Endothelial cell of umbilical vein (primary cell): Measurements from ENCODE around the gene ZNF222. TPM values are rescaled to one million over a fixed set of nuclear protein-coding genes. Genes with fewer than 3 reads are reported as not detected.

Source experiments
- BruUV-seq: library from RNA; stranded (reverse); fragments of 400-500 nt; replicated peaks from 2 replicates; lab custom pipeline; 2021; lab: Mats Ljungman, UMichigan
- CTCF ChIA-PET: fragments of 300-600, 350-600 bp; sonication (Branson Sonifier 250); formaldehyde crosslinking; loops from one replicate; lab custom pipeline; 2021; ENCODE audit warnings: antibody characterized with exemption, inconsistent platforms; lab: Charles Lee
- POLR2A ChIA-PET: fragments of 300-600, 350-600 bp; sonication (Branson Sonifier 250); formaldehyde crosslinking; loops from one replicate; lab custom pipeline; 2021; ENCODE audit warnings: antibody characterized with exemption, inconsistent platforms; lab: Charles Lee
- DNase-seq: peaks from one replicate; pipeline ENCODE4 v3.0.0-alpha.2; 2011; ENCODE audit warnings: low read depth, low spot score
- FAIRE-seq: peaks from 2 replicates; lab custom pipeline; 2011; peaks lifted over from hg19 to GRCh38; lab: Jason Lieb, UNC
- H2AFZ ChIP-seq: 2 replicates; pipeline ENCODE4 v1.6.0; 2012; ENCODE audit warnings: low read depth, low read length, control low read depth, inconsistent platforms
- H3K27ac ChIP-seq: 2 replicates; pipeline ENCODE4 v1.5.1; 2011; ENCODE audit warnings: low read depth, mild to moderate bottlenecking, control low read depth, low read length, moderate library complexity; ENCODE audit not compliant: insufficient read depth
- H3K27me3 ChIP-seq, 2 experiments: 2 replicates each; pipeline versions ENCODE4 v1.6.0 to v1.6.1; 2011; ENCODE audit warnings: low read length in 2 of 2, mixed read lengths in 1 of 2; ENCODE audit not compliant: control insufficient read depth in 2 of 2, insufficient read depth in 2 of 2
- H3K36me3 ChIP-seq, 2 experiments: 2 replicates in 1 of 2; 3 replicates in 1 of 2; pipeline ENCODE4 v1.5.1; 2011; ENCODE audit warnings: low read length in 2 of 2, mild to moderate bottlenecking in 1 of 2, moderate library complexity in 1 of 2; ENCODE audit not compliant: control insufficient read depth in 2 of 2, insufficient read depth in 2 of 2; ENCODE audit errors: extremely low read depth in 1 of 2
- H3K4me1 ChIP-seq: 3 replicates; pipeline ENCODE4 v1.5.1; 2011; ENCODE audit warnings: mild to moderate bottlenecking, low read length; ENCODE audit not compliant: control insufficient read depth, insufficient read depth; ENCODE audit errors: extremely low read depth
- H3K4me2 ChIP-seq: 2 replicates; pipeline ENCODE4 v1.6.1; 2011; ENCODE audit warnings: low read length, control low read depth, mixed read lengths; ENCODE audit not compliant: insufficient read depth
- H3K4me3 ChIP-seq, 3 experiments: fragments of 200-600 bp in 1 of 3; sonication (generic), shearing (Covaris generic) in 1 of 3; replicated peaks in 1 of 3; 2 replicates each; pipeline ENCODE4 v1.5.1; 2011 to 2016; ENCODE audit warnings: control low read depth in 3 of 3, low read length in 3 of 3, mild to moderate bottlenecking in 2 of 3, inconsistent platforms in 1 of 3, low read depth in 1 of 3, moderate library complexity in 1 of 3; ENCODE audit not compliant: insufficient read depth in 1 of 3
- H3K79me2 ChIP-seq: 2 replicates; pipeline ENCODE4 v1.6.0; 2012; ENCODE audit warnings: low read length, inconsistent platforms; ENCODE audit not compliant: control insufficient read depth, insufficient read depth
- H3K9ac ChIP-seq: replicated peaks from 2 replicates; pipeline ENCODE3; 2011; ENCODE audit warnings: low read length, control low read depth; ENCODE audit not compliant: insufficient read depth; ENCODE audit errors: extremely low read depth
- H3K9me1 ChIP-seq: replicated peaks from 3 replicates; pipeline ENCODE4 v1.6.0; 2011; ENCODE audit warnings: mild to moderate bottlenecking, low read length; ENCODE audit not compliant: control insufficient read depth, insufficient read depth; ENCODE audit errors: extremely low read depth
- H3K9me3 ChIP-seq: replicated peaks from 2 replicates; pipeline ENCODE4 v1.5.1; 2012; ENCODE audit warnings: low read length, inconsistent platforms; ENCODE audit not compliant: control insufficient read depth, insufficient read depth
- H4K20me1 ChIP-seq: replicated peaks from 2 replicates; pipeline ENCODE3; 2011; ENCODE audit warnings: mild to moderate bottlenecking, low read length; ENCODE audit not compliant: control insufficient read depth, insufficient read depth; ENCODE audit errors: extremely low read depth
- EZH2 ChIP-seq: IDR thresholded peaks from 2 replicates; pipeline ENCODE4 v1.6.1; 2012; ENCODE audit warnings: borderline replicate concordance, low read depth, mild to moderate bottlenecking, moderate library complexity, low read length, inconsistent platforms; ENCODE audit not compliant: severe bottlenecking
- FOS ChIP-seq: IDR thresholded peaks from 2 replicates; pipeline ENCODE4 v1.6.1; 2011; ENCODE audit warnings: mild to moderate bottlenecking, low read length, moderate library complexity, borderline replicate concordance; ENCODE audit not compliant: insufficient read depth
- GATA2 ChIP-seq: IDR thresholded peaks from 2 replicates; pipeline ENCODE4 v1.7.0; 2011; ENCODE audit warnings: low read depth, mild to moderate bottlenecking, moderate library complexity, mixed read lengths, low read length; ENCODE audit not compliant: insufficient read length, insufficient read depth
- JUN ChIP-seq: IDR thresholded peaks from 2 replicates; pipeline ENCODE4 v1.6.1; 2011; ENCODE audit warnings: borderline replicate concordance, low read depth; ENCODE audit not compliant: insufficient read length, insufficient read depth
- MYC ChIP-seq: IDR thresholded peaks from one replicate; pipeline ENCODE4 v1.6.1; 2011; ENCODE audit warnings: mild to moderate bottlenecking, low read depth, low read length
- POLR2A ChIP-seq: IDR thresholded peaks from 2 replicates; pipeline ENCODE4 v1.6.1; 2012; ENCODE audit warnings: low read depth, mild to moderate bottlenecking, control low read depth, low read length
- POLR2AphosphoS5 ChIP-seq: IDR thresholded peaks from 2 replicates; pipeline ENCODE4 v1.6.1; 2012; ENCODE audit warnings: low read depth, mild to moderate bottlenecking, control low read depth, low read length, moderate library complexity; ENCODE audit not compliant: insufficient read depth
- dilution Hi-C: fragments of 300-500 bp; cut with MboI; formaldehyde crosslinking; loops from one replicate; pipeline ENCODE4 v1.15.0; 2019; ENCODE audit warnings: low sequenced_read_pairs; ENCODE audit not compliant: extremely low pct_ligation_motif_present
- intact Hi-C: fragments of 100-400 bp; cut with micrococcal nuclease; formaldehyde crosslinking; loops from one replicate; pipeline ENCODE4 v1.10.0; 2022
- polyA plus RNA-seq, 4 experiments: library from polyadenylated mRNA; depleted of rRNA in 3 of 4; stranded (reverse) in 3 of 4; unstranded in 1 of 4; fragments of >200 nt; gene quantifications; 2 replicates each; pipeline versions ENCODE4 v1.2.1 to v1.2.3, GENCODE V29; 2011 to 2012; ENCODE audit warnings: missing spikeins in 1 of 4
- total RNA-seq: library from RNA; stranded (reverse); gene quantifications from 2 replicates; pipeline ENCODE4 v1.2.3, GENCODE V29; 2021
- TF ChIP-seq, protein P1 (sequence below), 2 donors: IDR thresholded peaks; 1 replicate in 1 of 2; 2 replicates in 1 of 2; pipeline ENCODE4 v1.5.1; 2011; ENCODE audit warnings: low read length in 2 of 2, mild to moderate bottlenecking in 2 of 2, moderate library complexity in 2 of 2, control low read depth in 1 of 2, inconsistent platforms in 1 of 2, low read depth in 1 of 2; ENCODE audit not compliant: insufficient read depth in 1 of 2; ENCODE audit errors: extremely low read depth in 1 of 2
- TF ChIP-seq, protein P2 (sequence below): IDR thresholded peaks from 2 replicates; pipeline ENCODE4 v1.6.1; 2011; ENCODE audit not compliant: insufficient read depth, insufficient read length

ZNF222 gene
- total and polyA plus RNA-seq, 2 donors (not counting 3 experiments of a cell fraction or from before 2014, with no cell fraction given): 2.2 to 5.2 TPM

DNA sequence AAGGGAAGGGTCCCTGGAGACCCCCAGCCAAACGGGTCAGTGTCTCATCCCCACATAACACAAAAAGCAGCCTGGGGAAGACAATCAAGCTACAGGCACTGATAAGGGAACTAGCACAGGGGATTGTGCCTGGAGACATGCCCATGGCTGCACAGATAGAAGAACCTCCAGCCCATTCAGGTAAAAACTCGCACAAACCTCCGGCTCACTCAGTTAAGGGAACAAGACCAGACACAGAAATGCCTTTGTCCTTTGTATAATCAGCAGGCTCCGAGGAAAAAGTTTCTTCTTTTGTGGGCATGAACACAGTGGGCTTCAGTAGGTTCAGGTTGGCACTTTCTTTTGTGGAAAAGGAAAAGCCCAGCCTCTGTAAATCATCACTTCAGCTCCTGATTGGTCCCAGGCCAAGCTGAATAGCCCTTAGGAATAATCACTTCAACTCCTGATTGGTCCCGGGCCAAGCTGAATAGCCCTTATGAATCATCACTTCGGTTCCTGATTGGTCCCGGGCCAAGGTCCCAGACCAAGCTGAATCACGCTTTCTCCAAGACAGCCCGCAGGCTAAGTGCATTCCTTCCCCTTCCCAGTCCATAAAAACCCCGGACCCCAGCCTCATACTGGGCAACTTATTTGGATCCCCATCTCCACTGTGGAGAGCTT is 27.4 kb upstream of the ZNF222 start:
- Histone ChIP-seq H3K36me3 (peaks cover 0 to under 1% of the 10 kb centered on the region in 2 experiments), H2AFZ (no peak overlapping the region), H4K20me1 (no peaks in the 10 kb centered on the region), H3K79me2 (no peaks in the 10 kb centered on the region), H3K9me3 (no peaks in the 10 kb centered on the region), H3K27ac (no peak overlapping the region), H3K4me2 (no peak overlapping the region), H3K4me3 (no peak overlapping the region), H3K4me1 (peaks cover 6% of the 10 kb centered on the region), H3K9me1 (no peaks in the 10 kb centered on the region), H3K9ac (no peak overlapping the region), H3K27me3 (no peaks in the 10 kb centered on the region)
- no TSS peak for BruUV-seq
- POLR2A ChIA-PET: no interaction called here
- FAIRE-seq (no peak), DNase-seq (no peak)
- dilution Hi-C loops: no loop called here
- intact Hi-C loops: no loop called here
- CTCF ChIA-PET: no interaction called here
- no peak for TF ChIP-seq GATA2
- TF ChIP-seq EZH2: no peak
- TF ChIP-seq FOS: no peak

DNA sequence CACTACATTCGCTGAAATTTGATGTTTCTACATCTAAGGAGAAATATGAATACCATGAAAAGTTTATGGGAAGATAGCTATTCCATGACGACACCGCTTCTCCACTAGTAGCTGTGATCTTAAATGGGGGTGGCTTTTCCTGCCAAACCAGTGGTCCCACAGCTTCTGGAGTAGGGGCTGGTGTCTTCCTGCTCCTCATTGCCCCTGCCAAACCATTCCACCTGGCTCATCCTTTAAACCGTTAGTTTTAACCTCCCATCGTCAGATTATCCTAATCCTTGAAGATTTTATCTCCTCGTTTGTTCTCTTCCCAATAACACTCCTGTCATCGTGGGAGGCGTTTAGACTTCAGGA is 23.0 kb upstream of the ZNF222 start:
- Histone ChIP-seq H3K9ac (peak overlapping the region; percentile 72), H3K27ac (peak overlapping the region; percentile 36), H3K4me3 (peak overlapping the region; percentile 45 to 86 (median 84)), H3K9me3 (no peaks in the 10 kb centered on the region), H3K9me1 (no peaks in the 10 kb centered on the region), H2AFZ (peak overlapping the region; percentile 98), H3K4me1 (peaks cover 6% of the 10 kb centered on the region), H3K79me2 (no peaks in the 10 kb centered on the region), H3K36me3 (no peaks in the 10 kb centered on the region), H3K4me2 (peak overlapping the region; percentile 72), H3K27me3 (no peaks in the 10 kb centered on the region), H4K20me1 (no peaks in the 10 kb centered on the region)
- TF ChIP-seq POLR2AphosphoS5 (no peak), EZH2 (no peak), GATA2 (no peak), FOS (no peak), MYC (no peak), JUN (no peak), POLR2A (no peak)
- TF ChIP-seq, protein P1, sequence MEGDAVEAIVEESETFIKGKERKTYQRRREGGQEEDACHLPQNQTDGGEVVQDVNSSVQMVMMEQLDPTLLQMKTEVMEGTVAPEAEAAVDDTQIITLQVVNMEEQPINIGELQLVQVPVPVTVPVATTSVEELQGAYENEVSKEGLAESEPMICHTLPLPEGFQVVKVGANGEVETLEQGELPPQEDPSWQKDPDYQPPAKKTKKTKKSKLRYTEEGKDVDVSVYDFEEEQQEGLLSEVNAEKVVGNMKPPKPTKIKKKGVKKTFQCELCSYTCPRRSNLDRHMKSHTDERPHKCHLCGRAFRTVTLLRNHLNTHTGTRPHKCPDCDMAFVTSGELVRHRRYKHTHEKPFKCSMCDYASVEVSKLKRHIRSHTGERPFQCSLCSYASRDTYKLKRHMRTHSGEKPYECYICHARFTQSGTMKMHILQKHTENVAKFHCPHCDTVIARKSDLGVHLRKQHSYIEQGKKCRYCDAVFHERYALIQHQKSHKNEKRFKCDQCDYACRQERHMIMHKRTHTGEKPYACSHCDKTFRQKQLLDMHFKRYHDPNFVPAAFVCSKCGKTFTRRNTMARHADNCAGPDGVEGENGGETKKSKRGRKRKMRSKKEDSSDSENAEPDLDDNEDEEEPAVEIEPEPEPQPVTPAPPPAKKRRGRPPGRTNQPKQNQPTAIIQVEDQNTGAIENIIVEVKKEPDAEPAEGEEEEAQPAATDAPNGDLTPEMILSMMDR (IDR thresholded peaks at IDR 0.05; ENCODE audit: extremely low read depth in 1 of 2, insufficient read depth in 1 of 2, low read depth in 1 of 2, low read length in 2 of 2): no peak
- TF ChIP-seq, protein P2, sequence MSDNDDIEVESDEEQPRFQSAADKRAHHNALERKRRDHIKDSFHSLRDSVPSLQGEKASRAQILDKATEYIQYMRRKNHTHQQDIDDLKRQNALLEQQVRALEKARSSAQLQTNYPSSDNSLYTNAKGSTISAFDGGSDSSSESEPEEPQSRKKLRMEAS: no peak
- DNase-seq: no peak
- intact Hi-C loops (loop anchor here (1.0 to 10.0 kb wide), 8 partner anchors 18 to 303 kb away; partner anchors contain the start of genes ZNF155, ZNF221, ZNF222 and ZNF224), dilution Hi-C loops (no loop called here)
- CTCF ChIA-PET: interaction anchor here (1.0 kb wide), 1 partner anchor 51 kb away, joined by 3 read pairs; the partner anchor contains the start of gene ZNF221
- BruUV-seq: TSS peak; percentile 97
- POLR2A ChIA-PET: no interaction called here
- no peak for FAIRE-seq
